ENCODE data around the gene SHANK2. TPM values are rescaled to one million over a fixed set of nuclear protein-coding genes. Genes with fewer than 3 reads are reported as not detected.

SHANK2 gene
- total and polyA plus RNA-seq, 2 donors from 2014 or later, result 4.0 to 57.8 TPM

- no peaks in the 10 kb centered on the region for H3K36me3 ChIP-seq (ENCODE audit: control insufficient read depth in 2 of 3, insufficient read depth in 3 of 3, low read length in 3 of 3)
- FAIRE-seq, result no peak
- peaks cover 0 to 24% (median 13%) of the 10 kb centered on the region in 3 donors for H3K4me1 ChIP-seq (ENCODE audit: control insufficient read depth in 2 of 3, insufficient read depth in 2 of 3, low read depth in 1 of 3, low read length in 3 of 3)
- peak in 1 of 5 donors; percentile 19 for DNase-seq
- no peak overlapping the region for H3K27ac ChIP-seq (ENCODE audit: low read depth in 2 of 2, low read length in 2 of 2)
- H3K4me3 ChIP-seq (ENCODE audit: low read length in 3 of 3), result no peak overlapping the region
- H3K9me3 ChIP-seq (ENCODE audit: control insufficient read depth in 2 of 3, insufficient read depth in 1 of 3, low read length in 3 of 3), result no peaks in the 10 kb centered on the region
- H3K9ac ChIP-seq (ENCODE audit: low read length in 3 of 3), result no peak overlapping the region
- H3K27me3 ChIP-seq (ENCODE audit: control insufficient read depth, insufficient read depth, low read length), result no peaks in the 10 kb centered on the region
- TF ChIP-seq CTCF (IDR thresholded peaks at IDR 0.05; ENCODE audit: borderline replicate concordance, extremely low read depth, insufficient read depth), result no peak
- intact Hi-C loops (cut with DNase I), result no loop called here
These were observed 39.4 kb downstream of the SHANK2 start for GRCh38 chr11:71212871-71213559.

- H3K9me3 ChIP-seq (ENCODE audit: control insufficient read depth in 2 of 3, insufficient read depth in 1 of 3, low read length in 3 of 3), result no peaks in the 10 kb centered on the region
- H3K9ac ChIP-seq (ENCODE audit: low read length in 3 of 3), result no peak overlapping the region
- no peak overlapping the region for H3K27ac ChIP-seq (ENCODE audit: low read depth in 2 of 2, low read length in 2 of 2)
- peaks cover 0 to 27% (median 17%) of the 10 kb centered on the region in 3 donors for H3K4me1 ChIP-seq (ENCODE audit: control insufficient read depth in 2 of 3, insufficient read depth in 2 of 3, low read depth in 1 of 3, low read length in 3 of 3)
- no peak for TF ChIP-seq CTCF (IDR thresholded peaks at IDR 0.05; ENCODE audit: borderline replicate concordance, extremely low read depth, insufficient read depth)
- intact Hi-C loops (cut with DNase I), result no loop called here
- H3K27me3 ChIP-seq (ENCODE audit: control insufficient read depth, insufficient read depth, low read length), result no peaks in the 10 kb centered on the region
- DNase-seq (no peak), FAIRE-seq (no peak)
- H3K36me3 ChIP-seq (ENCODE audit: control insufficient read depth in 2 of 3, insufficient read depth in 3 of 3, low read length in 3 of 3), result no peaks in the 10 kb centered on the region
- no peak overlapping the region for H3K4me3 ChIP-seq (ENCODE audit: low read length in 3 of 3)
These were observed 40.7 kb downstream of the SHANK2 start for GRCh38 chr11:71211631-71212030.

- intact Hi-C loops (cut with DNase I), result no loop called here
- peak in 1 of 5 donors; percentile 20 for DNase-seq
- H3K4me3 ChIP-seq (ENCODE audit: low read length in 3 of 3), result no peak overlapping the region
These were observed 41.5 kb downstream of the SHANK2 start for GRCh38 chr11:71210861-71211260.

More at GRCh38 chr11:71210861-71211260, 41.5 kb downstream of the SHANK2 start:
- H3K9me3 ChIP-seq (ENCODE audit: control insufficient read depth in 2 of 3, insufficient read depth in 1 of 3, low read length in 3 of 3), result no peaks in the 10 kb centered on the region
- no peak for FAIRE-seq
- no peak for TF ChIP-seq CTCF (IDR thresholded peaks at IDR 0.05; ENCODE audit: borderline replicate concordance, extremely low read depth, insufficient read depth)
- H3K4me1 ChIP-seq (ENCODE audit: control insufficient read depth in 2 of 3, insufficient read depth in 2 of 3, low read depth in 1 of 3, low read length in 3 of 3), result peaks cover 3 to 34% (median 24%) of the 10 kb centered on the region in 3 donors
- no peak overlapping the region for H3K27ac ChIP-seq (ENCODE audit: low read depth in 2 of 2, low read length in 2 of 2)
- H3K9ac ChIP-seq (ENCODE audit: low read length in 3 of 3), result no peak overlapping the region
- no peaks in the 10 kb centered on the region for H3K36me3 ChIP-seq (ENCODE audit: control insufficient read depth in 2 of 3, insufficient read depth in 3 of 3, low read length in 3 of 3)
- no peaks in the 10 kb centered on the region for H3K27me3 ChIP-seq (ENCODE audit: control insufficient read depth, insufficient read depth, low read length)
